IMR-90 (cell line): Measurements from ENCODE around the gene ADAT1. TPM values are rescaled to one million over a fixed set of nuclear protein-coding genes. Genes with fewer than 3 reads are reported as not detected.

Source experiments
- ATAC-seq: fragments of 200-7000 bp; cut with Tn5 transposase; 2 replicates; pipeline ENCODE4 v1.9.1; 2020; ENCODE audit warnings: low read depth, mild to moderate bottlenecking, moderate library complexity
- BruUV-seq: library from RNA; stranded (reverse); fragments of 400-500 nt; replicated peaks from 2 replicates; lab custom pipeline; 2021; lab: Mats Ljungman, UMichigan
- CTCF ChIA-PET: fragments of 300-600 bp; formaldehyde crosslinking; extraction: SDS; loops from one replicate; lab custom pipeline; 2021; ENCODE audit warnings: antibody characterized with exemption; lab: Yijun Ruan, JAX
- POLR2A ChIA-PET: fragments of 300-600 bp; sonication (Branson Sonifier 250); formaldehyde crosslinking; loops from one replicate; lab custom pipeline; 2022; ENCODE audit warnings: antibody characterized with exemption; ENCODE audit not compliant: unreplicated experiment; lab: Charles Lee
- DNase-seq: peaks from one replicate; pipeline ENCODE4 v3.0.0; 2013
- H2AFZ ChIP-seq: replicated peaks from 2 replicates; pipeline ENCODE3; 2013; ENCODE audit warnings: low read length, mild to moderate bottlenecking; ENCODE audit not compliant: poor library complexity
- H2AK5ac ChIP-seq: 2 replicates; pipeline ENCODE4 v1.6.1; 2013; ENCODE audit warnings: low read depth, low read length, inconsistent platforms
- H2AK9ac ChIP-seq: replicated peaks from 2 replicates; pipeline ENCODE3; 2013; ENCODE audit warnings: mild to moderate bottlenecking, low read depth, low read length, moderate library complexity; ENCODE audit not compliant: poor library complexity
- H2BK120ac ChIP-seq: 2 replicates; pipeline ENCODE4 v1.6.1; 2013; ENCODE audit warnings: low read depth, low read length, inconsistent platforms
- H2BK15ac ChIP-seq: 3 replicates; pipeline ENCODE4 v1.6.1; 2013; ENCODE audit warnings: low read depth, low read length, inconsistent platforms
- H2BK20ac ChIP-seq: 2 replicates; pipeline ENCODE4 v1.6.1; 2013; ENCODE audit warnings: low read depth, mild to moderate bottlenecking, inconsistent platforms, low read length, moderate library complexity
- H2BK5ac ChIP-seq: 2 replicates; pipeline ENCODE4 v1.6.1; 2013; ENCODE audit warnings: mild to moderate bottlenecking, low read depth, low read length, inconsistent platforms; ENCODE audit not compliant: poor library complexity, severe bottlenecking
- H3K14ac ChIP-seq: replicated peaks from 2 replicates; pipeline ENCODE4 v1.6.1; 2013; ENCODE audit warnings: low read depth, low read length, inconsistent platforms
- H3K18ac ChIP-seq: 2 replicates; pipeline ENCODE4 v1.6.1; 2013; ENCODE audit warnings: low read depth, low read length, control low read depth
- H3K23ac ChIP-seq: 2 replicates; pipeline ENCODE4 v1.6.1; 2013; ENCODE audit warnings: low read depth, low read length, inconsistent platforms
- H3K27ac ChIP-seq: 2 replicates; pipeline ENCODE4 v1.5.1; 2013; ENCODE audit warnings: mild to moderate bottlenecking, control low read depth, low read length; ENCODE audit not compliant: insufficient read depth
- H3K27me3 ChIP-seq: 2 replicates; pipeline ENCODE4 v1.6.1; 2013; ENCODE audit warnings: low read length; ENCODE audit not compliant: control insufficient read depth, insufficient read depth
- H3K36me3 ChIP-seq: 2 replicates; pipeline ENCODE4 v1.6.1; 2013; ENCODE audit warnings: low read length, mixed read lengths; ENCODE audit not compliant: control insufficient read depth, insufficient read depth
- H3K4ac ChIP-seq: 2 replicates; pipeline ENCODE4 v1.6.1; 2013; ENCODE audit warnings: low read depth, low read length, inconsistent platforms
- H3K4me1 ChIP-seq: 2 replicates; pipeline ENCODE4 v1.6.1; 2013; ENCODE audit warnings: low read length, mixed read lengths; ENCODE audit not compliant: control insufficient read depth, insufficient read depth
- H3K4me2 ChIP-seq: 2 replicates; pipeline ENCODE4 v1.6.1; 2013; ENCODE audit warnings: low read depth, mild to moderate bottlenecking, control low read depth, low read length, moderate library complexity
- H3K4me3 ChIP-seq: 2 replicates; pipeline ENCODE4 v1.5.1; 2013; ENCODE audit warnings: low read depth, mild to moderate bottlenecking, control low read depth, low read length, moderate library complexity; ENCODE audit not compliant: insufficient read depth
- H3K56ac ChIP-seq: 2 replicates; pipeline ENCODE4 v1.6.1; 2013; ENCODE audit warnings: low read length, inconsistent platforms; ENCODE audit not compliant: insufficient read depth; ENCODE audit errors: extremely low read depth
- H3K79me1 ChIP-seq, 2 experiments: 2 replicates each; pipeline ENCODE4 v1.6.1; 2013; ENCODE audit warnings: low read length in 2 of 2, inconsistent platforms in 1 of 2, low read depth in 1 of 2
- H3K9ac ChIP-seq: 2 replicates; pipeline ENCODE4 v1.6.1; 2013; ENCODE audit warnings: low read depth, low read length, control low read depth
- H3K9me1 ChIP-seq: 2 replicates; pipeline ENCODE4 v1.6.1; 2013; ENCODE audit warnings: low read length, inconsistent platforms; ENCODE audit not compliant: insufficient read depth
- H3K9me3 ChIP-seq: 2 replicates; pipeline ENCODE4 v1.6.1; 2013; ENCODE audit warnings: low read length; ENCODE audit not compliant: control insufficient read depth, insufficient read depth
- H4K20me1 ChIP-seq: 2 replicates; pipeline ENCODE4 v1.6.1; 2013; ENCODE audit warnings: low read length, inconsistent platforms; ENCODE audit not compliant: insufficient read depth
- H4K5ac ChIP-seq: 2 replicates; pipeline ENCODE4 v1.6.1; 2013; ENCODE audit warnings: mild to moderate bottlenecking, low read depth, low read length, control low read depth
- H4K8ac ChIP-seq, 2 experiments: 2 replicates each; pipeline ENCODE4 v1.6.1; 2013; ENCODE audit warnings: low read depth in 2 of 2, low read length in 2 of 2, control low read depth in 1 of 2, inconsistent platforms in 1 of 2
- H4K91ac ChIP-seq: 2 replicates; pipeline ENCODE4 v1.6.1; 2013; ENCODE audit warnings: low read depth, low read length, inconsistent platforms; ENCODE audit not compliant: insufficient read depth
- BHLHE40 ChIP-seq: fragments of 150-350 bp; IDR thresholded peaks from 2 replicates; pipeline ENCODE4 v1.6.1; 2016; ENCODE audit warnings: mild to moderate bottlenecking, low read depth, low read length
- CEBPB ChIP-seq: IDR thresholded peaks from 2 replicates; pipeline ENCODE4 v1.6.1; 2012; ENCODE audit warnings: low read depth, low read length, improper control_type of control experiment
- CHD1 ChIP-seq: IDR thresholded peaks from 2 replicates; pipeline ENCODE4 v1.6.1; 2012; ENCODE audit warnings: low read depth, low read length, improper control_type of control experiment
- CTCF ChIP-seq: conservative IDR thresholded peaks from 2 replicates; pipeline ENCODE4 v1.5.1; 2012; ENCODE audit warnings: mild to moderate bottlenecking, low read depth, low read length, improper control_type of control experiment
- ELK1 ChIP-seq: fragments of 150-350 bp; IDR thresholded peaks from 2 replicates; pipeline ENCODE4 v1.6.1; 2016; ENCODE audit warnings: low read depth, mild to moderate bottlenecking, low read length, moderate library complexity, borderline replicate concordance
- FOS ChIP-seq: fragments of 150-350 bp; IDR thresholded peaks from 2 replicates; pipeline ENCODE4 v1.6.1; 2016; ENCODE audit warnings: low read depth, low read length
- MAFK ChIP-seq: IDR thresholded peaks from 2 replicates; pipeline ENCODE4 v1.6.1; 2012; ENCODE audit warnings: low read depth, low read length, improper control_type of control experiment
- MAZ ChIP-seq: IDR thresholded peaks from 2 replicates; pipeline ENCODE4 v1.6.1; 2012; ENCODE audit warnings: low read depth, mild to moderate bottlenecking, low read length, improper control_type of control experiment, moderate library complexity, borderline replicate concordance
- MXI1 ChIP-seq: IDR thresholded peaks from 2 replicates; pipeline ENCODE4 v1.6.1; 2012; ENCODE audit warnings: low read depth, mild to moderate bottlenecking, low read length, moderate library complexity, borderline replicate concordance
- NFE2L2 ChIP-seq: fragments of 150-350 bp; IDR thresholded peaks from 2 replicates; pipeline ENCODE4 v1.6.1; 2016; ENCODE audit warnings: low read depth, mild to moderate bottlenecking, low read length
- POLR2A ChIP-seq: IDR thresholded peaks from 2 replicates; pipeline ENCODE4 v1.6.1; 2012; ENCODE audit warnings: mild to moderate bottlenecking, low read depth, low read length
- RAD21 ChIP-seq: IDR thresholded peaks from 2 replicates; pipeline ENCODE4 v1.6.1; 2012; ENCODE audit warnings: low read length, improper control_type of control experiment
- RCOR1 ChIP-seq: IDR thresholded peaks from 2 replicates; pipeline ENCODE4 v1.6.1; 2012; ENCODE audit warnings: mild to moderate bottlenecking, low read length, improper control_type of control experiment; ENCODE audit not compliant: insufficient replicate concordance
- RFX5 ChIP-seq: IDR thresholded peaks from 2 replicates; pipeline ENCODE4 v1.8.0; 2012; ENCODE audit warnings: low read depth, mild to moderate bottlenecking, low read length, moderate library complexity
- SMC3 ChIP-seq: fragments of 150-350 bp; IDR thresholded peaks from 2 replicates; pipeline ENCODE4 v1.6.1; 2016; ENCODE audit warnings: low read depth, mild to moderate bottlenecking, antibody characterized with exemption, low read length, moderate library complexity
- USF2 ChIP-seq: fragments of 150-350 bp; IDR thresholded peaks from 2 replicates; pipeline ENCODE4 v1.6.1; 2017; ENCODE audit warnings: mild to moderate bottlenecking, antibody characterized with exemption, low read length, low read depth
- WGBS, 2 experiments: methylation state at CpG; one replicate each; pipeline versions ENCODE4 v1.1.5 to v1.1.7; 2013; ENCODE audit warnings: missing lambda C conversion rate in 2 of 2; ENCODE audit not compliant: insufficient read length in 1 of 2; ENCODE audit errors: extremely low coverage in 2 of 2; 5-methylcytosine and 5-hydroxymethylcytosine counted together
- dilution Hi-C: fragments of 300-500 bp; cut with HindIII; formaldehyde crosslinking; loops from one replicate; pipeline ENCODE4 v1.14.3; 2018; ENCODE audit warnings: low sequenced_read_pairs; ENCODE audit not compliant: unreplicated experiment
- in situ Hi-C: fragments of 300-500 bp; cut with MboI; formaldehyde crosslinking; loops from 3 replicates; pipeline ENCODE4 v1.14.3; 2019; ENCODE audit warnings: low sequenced_read_pairs, inconsistent platforms, mixed read lengths
- intact Hi-C: fragments of 100-400 bp; cut with micrococcal nuclease; formaldehyde crosslinking; loops from 2 replicates; pipeline ENCODE4 v1.10.0; 2022
- polyA plus RNA-seq, 3 experiments: library from polyadenylated mRNA; depleted of rRNA; stranded (reverse); fragments of >200 nt; gene quantifications; 2 replicates each; pipeline ENCODE4 v1.2.3, GENCODE V29; 2012; ENCODE audit warnings: low replicate concordance in 1 of 3
- total RNA-seq: library from RNA; depleted of rRNA; stranded (reverse); fragments of >200 nt; gene quantifications from 2 replicates; pipeline ENCODE4 v1.2.3, GENCODE V29; 2012

Gene ADAT1
- total and polyA plus RNA-seq, 2 of the 4 experiments (the other 2 are of a cell fraction), result 22.7 to 52.9 TPM

- no peak overlapping the region for H3K14ac ChIP-seq
- H3K27ac ChIP-seq, result no peak overlapping the region
- H2BK120ac ChIP-seq, result no peak overlapping the region
- H3K4me1 ChIP-seq, result no peaks in the 10 kb centered on the region
- no peaks in the 10 kb centered on the region for H3K9me3 ChIP-seq
- no peak for TF ChIP-seq SMC3
- no peak for TF ChIP-seq CEBPB
- TF ChIP-seq RCOR1, result no peak
- TF ChIP-seq NFE2L2, result no peak
- TF ChIP-seq BHLHE40, result no peak
- TF ChIP-seq FOS, result no peak
- no peak for TF ChIP-seq ELK1
- TF ChIP-seq USF2, result no peak
- no peak for TF ChIP-seq MAFK
- TF ChIP-seq CTCF, result no peak
- TF ChIP-seq MXI1, result no peak
- TF ChIP-seq POLR2A, result no peak
- no peak for TF ChIP-seq RAD21
- TF ChIP-seq RFX5, result no peak
- TF ChIP-seq MAZ, result no peak
- no peak for TF ChIP-seq CHD1
- H3K23ac ChIP-seq, result no peak overlapping the region
- no peak overlapping the region for H2BK5ac ChIP-seq
- H3K4me2 ChIP-seq, result no peak overlapping the region
- no peak overlapping the region for H4K91ac ChIP-seq
- no peak overlapping the region for H3K4me3 ChIP-seq
- no peaks in the 10 kb centered on the region for H4K20me1 ChIP-seq
- BruUV-seq, result no TSS peak
- WGBS, 2 experiments, result 80% methylated on average over 1 of the region's 3 CpGs; no CpG with 5 or more reads in 1 of the 2 experiments
- H2AFZ ChIP-seq, result no peak overlapping the region
- no peak overlapping the region for H2BK20ac ChIP-seq
- H3K56ac ChIP-seq, result no peak overlapping the region
- H3K36me3 ChIP-seq, result peaks cover 58% of the 10 kb centered on the region
- no peak overlapping the region for H2AK5ac ChIP-seq
- in situ Hi-C loops, result no loop called here
- dilution Hi-C loops, result no loop called here
- POLR2A ChIA-PET, result no interaction called here
- no peaks in the 10 kb centered on the region for H3K27me3 ChIP-seq
- no peaks in the 10 kb centered on the region for H3K9me1 ChIP-seq
- H3K18ac ChIP-seq, result no peak overlapping the region
- H2AK9ac ChIP-seq, result no peak overlapping the region
- H4K5ac ChIP-seq, result no peak overlapping the region
- DNase-seq (peak; percentile 16), ATAC-seq (no peak)
- no peak overlapping the region for H3K4ac ChIP-seq
- no peak overlapping the region for H3K9ac ChIP-seq
- no peak overlapping the region for H2BK15ac ChIP-seq
- intact Hi-C loops, result loop anchor here (10.0 kb wide), 2 partner anchors 163 to 433 kb away; partner anchors contain the start of gene TMEM170A
- H4K8ac ChIP-seq, result no peak overlapping the region
- H3K79me1 ChIP-seq, result no peaks in the 10 kb centered on the region; a peak in 1 of 4 replicates
- CTCF ChIA-PET, result no interaction called here
Observed at GRCh38 chr16:75627851-75628250, 4.8 kb upstream of the ADAT1 start.
